MM.1S (cell line): ENCODE data around the gene DOCK4.

Source experiments
- DNase-seq: peaks from one replicate; pipeline ENCODE4 v3.0.0-alpha.2; 2015
- H2AFZ ChIP-seq: fragments of 300-600 bp; sonication (generic); 2 replicates; pipeline ENCODE4 v1.6.0; 2016; ENCODE audit warnings: antibody characterized with exemption, low read length
- H3F3A ChIP-seq: fragments of 300-600 bp; sonication (generic); 2 replicates; pipeline ENCODE4 v1.6.1; 2016; ENCODE audit warnings: mild to moderate bottlenecking, antibody characterized with exemption, low read length, moderate library complexity, mixed read lengths; ENCODE audit not compliant: insufficient read depth
- H3K27ac ChIP-seq: fragments of 300-600 bp; sonication (generic); 2 replicates; pipeline ENCODE4 v1.5.1; 2016; ENCODE audit warnings: mild to moderate bottlenecking, low read length
- H3K27me3 ChIP-seq: fragments of 300-600 bp; sonication (generic); replicated peaks from 2 replicates; pipeline ENCODE4 v1.6.0; 2016; ENCODE audit warnings: low read length; ENCODE audit not compliant: insufficient read depth
- H3K36me3 ChIP-seq: fragments of 300-600 bp; sonication (generic); replicated peaks from 2 replicates; pipeline ENCODE4 v1.6.1; 2016; ENCODE audit warnings: mild to moderate bottlenecking, low read length, mixed read lengths; ENCODE audit not compliant: insufficient read depth
- H3K4me1 ChIP-seq: fragments of 300-600 bp; sonication (generic); 2 replicates; pipeline ENCODE4 v1.6.1; 2016; ENCODE audit warnings: low read length, mixed read lengths
- H3K4me2 ChIP-seq: fragments of 300-600 bp; sonication (generic); 2 replicates; pipeline ENCODE4 v1.6.0; 2016; ENCODE audit warnings: low read depth, low read length
- H3K4me3 ChIP-seq: fragments of 300-600 bp; sonication (generic); 2 replicates; pipeline ENCODE4 v1.5.1; 2016; ENCODE audit warnings: low read length, mixed read lengths
- H3K79me2 ChIP-seq: fragments of 300-600 bp; sonication (generic); 2 replicates; pipeline ENCODE4 v1.6.1; 2016; ENCODE audit warnings: mixed run types, low read length, mixed read lengths
- H3K9ac ChIP-seq: fragments of 300-600 bp; sonication (generic); 2 replicates; pipeline ENCODE4 v1.6.1; 2016; ENCODE audit warnings: low read length, mixed read lengths
- H3K9me2 ChIP-seq: fragments of 300-600 bp; sonication (generic); replicated peaks from 2 replicates; pipeline ENCODE4 v1.6.1; 2016; ENCODE audit warnings: mild to moderate bottlenecking, low read length, mixed read lengths; ENCODE audit not compliant: insufficient read depth
- H3K9me3 ChIP-seq: fragments of 300-600 bp; sonication (generic); replicated peaks from 2 replicates; pipeline ENCODE4 v1.6.1; 2016; ENCODE audit warnings: mild to moderate bottlenecking, low read length, mixed read lengths; ENCODE audit not compliant: insufficient read depth
- H4K20me1 ChIP-seq: fragments of 300-600 bp; sonication (generic); 2 replicates; pipeline ENCODE4 v1.6.1; 2016; ENCODE audit warnings: mild to moderate bottlenecking, low read length, moderate library complexity, mixed read lengths; ENCODE audit not compliant: insufficient read depth
- CTCF ChIP-seq: fragments of 300-600 bp; sonication (generic); IDR thresholded peaks from 2 replicates; pipeline ENCODE4 v1.5.1; 2016; ENCODE audit warnings: antibody characterized with exemption, low read length, mixed read lengths
- EZH2 ChIP-seq: fragments of 300-600 bp; sonication (generic); optimal IDR thresholded peaks from 2 replicates; pipeline ENCODE3; 2017; ENCODE audit warnings: low read depth, mild to moderate bottlenecking, antibody characterized with exemption, low read length, mixed read lengths
- EZH2phosphoT487 ChIP-seq: fragments of 300-600 bp; sonication (generic); IDR thresholded peaks from 2 replicates; pipeline ENCODE4 v1.6.1; 2018; ENCODE audit warnings: antibody characterized with exemption, low read length

The DOCK4 gene

DNA sequence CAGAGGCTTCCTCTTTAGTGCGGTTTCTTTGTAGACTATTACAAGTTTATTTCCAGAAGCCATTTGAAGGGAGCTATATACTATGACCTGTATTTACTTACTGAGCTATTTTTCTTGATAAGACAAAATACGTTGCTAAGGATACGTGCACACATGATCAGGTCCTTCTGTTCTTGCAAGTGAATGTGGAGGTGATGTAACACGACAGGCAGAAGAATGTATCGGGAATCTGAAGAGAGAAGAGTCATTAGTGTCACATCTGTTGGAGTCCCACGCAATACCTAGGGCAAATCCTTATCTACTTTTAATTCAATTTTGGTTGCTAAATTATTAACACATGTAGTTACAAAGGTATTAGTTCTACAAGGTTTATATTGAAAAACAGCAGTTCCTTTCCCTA is 359.3 kb downstream of the DOCK4 start:
- H3K4me2 ChIP-seq: no peak overlapping the region
- H3K27me3 ChIP-seq: no peaks in the 10 kb centered on the region
- TF ChIP-seq EZH2phosphoT487: no peak
- TF ChIP-seq CTCF: no peak
- TF ChIP-seq EZH2: no peak
- DNase-seq: no peak
- no peaks in the 10 kb centered on the region for H3K4me1 ChIP-seq
- no peak overlapping the region for H3K27ac ChIP-seq
- no peaks in the 10 kb centered on the region for H3K79me2 ChIP-seq
- no peaks in the 10 kb centered on the region for H4K20me1 ChIP-seq
- no peaks in the 10 kb centered on the region for H3K36me3 ChIP-seq
- H3K9ac ChIP-seq: no peak overlapping the region
- no peaks in the 10 kb centered on the region for H3F3A ChIP-seq
- no peaks in the 10 kb centered on the region for H3K9me3 ChIP-seq
- H2AFZ ChIP-seq: no peak overlapping the region
- no peak overlapping the region for H3K4me3 ChIP-seq
- no peaks in the 10 kb centered on the region for H3K9me2 ChIP-seq

GRCh38 chr7:111845853-111846252 is 360.3 kb downstream of the DOCK4 start:
- Histone ChIP-seq H4K20me1 (no peaks in the 10 kb centered on the region), H3K36me3 (no peaks in the 10 kb centered on the region), H3K9me3 (no peaks in the 10 kb centered on the region), H3K27me3 (no peaks in the 10 kb centered on the region), H2AFZ (no peak overlapping the region), H3K9ac (no peak overlapping the region), H3K79me2 (no peaks in the 10 kb centered on the region), H3K4me3 (no peak overlapping the region), H3K4me2 (no peak overlapping the region), H3F3A (no peaks in the 10 kb centered on the region), H3K4me1 (no peaks in the 10 kb centered on the region), H3K27ac (no peak overlapping the region), H3K9me2 (no peaks in the 10 kb centered on the region)
- TF ChIP-seq CTCF (no peak), EZH2phosphoT487 (no peak), EZH2 (no peak)
- DNase-seq: no peak

GRCh38 chr7:111844904-111845671 is 361.1 kb downstream of the DOCK4 start:
- Histone ChIP-seq H3K4me2 (no peak overlapping the region), H3K9me2 (no peaks in the 10 kb centered on the region), H2AFZ (no peak overlapping the region), H4K20me1 (no peaks in the 10 kb centered on the region), H3K79me2 (no peaks in the 10 kb centered on the region), H3F3A (no peaks in the 10 kb centered on the region), H3K27me3 (no peaks in the 10 kb centered on the region), H3K4me3 (no peak overlapping the region), H3K36me3 (no peaks in the 10 kb centered on the region), H3K27ac (no peak overlapping the region), H3K4me1 (no peaks in the 10 kb centered on the region), H3K9ac (no peak overlapping the region), H3K9me3 (no peaks in the 10 kb centered on the region)
- TF ChIP-seq CTCF: no peak
- no peak for TF ChIP-seq EZH2phosphoT487
- DNase-seq: no peak
